HUDEP-2 (cell line): ENCODE data around the gene PHC2.

Source experiments
- DNase-seq, 76 experiments: peaks; one replicate each; lab custom pipeline; 2025; ENCODE audit not compliant: unreplicated experiment in 76 of 76; lab: John Stamatoyannopoulos, UW

The PHC2 gene

GRCh38 chr1:33391343-33392078 lies 39.4 kb downstream of the PHC2 start:
- DNase-seq, result no peak

- no peak for DNase-seq
These were observed 40.4 kb downstream of the PHC2 start for GRCh38 chr1:33390542-33390941.

GRCh38 chr1:33388805-33389771 lies 41.8 kb downstream of the PHC2 start:
- no peak for DNase-seq

GRCh38 chr1:33387625-33388024 lies 43.3 kb downstream of the PHC2 start:
- no peak for DNase-seq

GRCh38 chr1:33385251-33385650 lies 45.6 kb downstream of the PHC2 start:
- no peak for DNase-seq

GRCh38 chr1:33384040-33384812 lies 46.7 kb downstream of the PHC2 start:
- no peak for DNase-seq

- DNase-seq, result no peak
These were observed 47.4 kb downstream of the PHC2 start for GRCh38 chr1:33383489-33383888.

GRCh38 chr1:33382661-33383415 lies 48.1 kb downstream of the PHC2 start:
- no peak for DNase-seq

- DNase-seq, result no peak
These were observed 48.9 kb downstream of the PHC2 start for GRCh38 chr1:33381977-33382376.

- no peak for DNase-seq
These were observed 50.1 kb downstream of the PHC2 start for GRCh38 chr1:33380811-33381210.

GRCh38 chr1:33379631-33380354 lies 51.1 kb downstream of the PHC2 start:
- DNase-seq, result no peak

- DNase-seq, result no peak
These were observed 51.9 kb downstream of the PHC2 start for GRCh38 chr1:33378976-33379375.

GRCh38 chr1:33378524-33378923 lies 52.4 kb downstream of the PHC2 start:
- no peak for DNase-seq

- no peak for DNase-seq
These were observed 53.1 kb downstream of the PHC2 start for GRCh38 chr1:33377756-33378155.

GRCh38 chr1:33377013-33377412 lies 53.9 kb downstream of the PHC2 start:
- DNase-seq, result no peak

- no peak for DNase-seq
These were observed 55.6 kb downstream of the PHC2 start for GRCh38 chr1:33375316-33375715.

- DNase-seq, result no peak
These were observed 56.4 kb downstream of the PHC2 start for GRCh38 chr1:33374336-33375105.

- DNase-seq, result no peak
These were observed 57.3 kb downstream of the PHC2 start for GRCh38 chr1:33373606-33374005.

- no peak for DNase-seq
These were observed 58.2 kb downstream of the PHC2 start for GRCh38 chr1:33372677-33373076.
